Retinal pigment epithelial cell (primary cell): ENCODE measurements around the gene AMACR.

Experiments used
- DNase-seq: peaks from one replicate; pipeline ENCODE4 v3.0.0-alpha.2; 2010; ENCODE audit warnings: low read depth
- H3K4me3 ChIP-seq: 2 replicates; pipeline ENCODE4 v1.5.1; 2011; ENCODE audit warnings: mild to moderate bottlenecking, low read length, control low read depth, moderate library complexity
- TF ChIP-seq, protein P1 (sequence below): conservative IDR thresholded peaks from 2 replicates; pipeline ENCODE4 v1.5.1; 2011; ENCODE audit warnings: low read depth, low read length, control low read depth, inconsistent platforms

Gene AMACR

DNA sequence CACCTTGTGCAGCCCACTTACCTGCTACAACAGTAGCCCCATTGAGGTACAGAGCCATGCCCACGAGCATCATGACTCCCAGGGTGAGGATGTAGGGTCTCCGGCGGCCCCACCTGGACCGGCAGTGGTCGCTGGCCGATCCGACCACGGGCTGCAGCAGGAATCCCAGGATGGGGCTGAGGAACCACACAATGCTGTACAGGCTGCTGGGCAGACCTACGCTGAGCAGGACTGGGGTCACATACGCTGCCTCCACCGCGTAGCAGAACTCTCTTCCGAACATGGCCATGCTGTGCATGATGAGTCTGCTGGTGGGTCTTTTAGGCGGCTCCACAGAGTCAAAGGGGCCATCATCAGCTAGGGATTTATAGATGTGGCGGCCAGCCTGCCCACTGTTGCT is 23.7 kb downstream of the AMACR start:
- TF ChIP-seq, protein P1, sequence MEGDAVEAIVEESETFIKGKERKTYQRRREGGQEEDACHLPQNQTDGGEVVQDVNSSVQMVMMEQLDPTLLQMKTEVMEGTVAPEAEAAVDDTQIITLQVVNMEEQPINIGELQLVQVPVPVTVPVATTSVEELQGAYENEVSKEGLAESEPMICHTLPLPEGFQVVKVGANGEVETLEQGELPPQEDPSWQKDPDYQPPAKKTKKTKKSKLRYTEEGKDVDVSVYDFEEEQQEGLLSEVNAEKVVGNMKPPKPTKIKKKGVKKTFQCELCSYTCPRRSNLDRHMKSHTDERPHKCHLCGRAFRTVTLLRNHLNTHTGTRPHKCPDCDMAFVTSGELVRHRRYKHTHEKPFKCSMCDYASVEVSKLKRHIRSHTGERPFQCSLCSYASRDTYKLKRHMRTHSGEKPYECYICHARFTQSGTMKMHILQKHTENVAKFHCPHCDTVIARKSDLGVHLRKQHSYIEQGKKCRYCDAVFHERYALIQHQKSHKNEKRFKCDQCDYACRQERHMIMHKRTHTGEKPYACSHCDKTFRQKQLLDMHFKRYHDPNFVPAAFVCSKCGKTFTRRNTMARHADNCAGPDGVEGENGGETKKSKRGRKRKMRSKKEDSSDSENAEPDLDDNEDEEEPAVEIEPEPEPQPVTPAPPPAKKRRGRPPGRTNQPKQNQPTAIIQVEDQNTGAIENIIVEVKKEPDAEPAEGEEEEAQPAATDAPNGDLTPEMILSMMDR: no peak
- peak overlapping the region; percentile 81 for H3K4me3 ChIP-seq

DNA sequence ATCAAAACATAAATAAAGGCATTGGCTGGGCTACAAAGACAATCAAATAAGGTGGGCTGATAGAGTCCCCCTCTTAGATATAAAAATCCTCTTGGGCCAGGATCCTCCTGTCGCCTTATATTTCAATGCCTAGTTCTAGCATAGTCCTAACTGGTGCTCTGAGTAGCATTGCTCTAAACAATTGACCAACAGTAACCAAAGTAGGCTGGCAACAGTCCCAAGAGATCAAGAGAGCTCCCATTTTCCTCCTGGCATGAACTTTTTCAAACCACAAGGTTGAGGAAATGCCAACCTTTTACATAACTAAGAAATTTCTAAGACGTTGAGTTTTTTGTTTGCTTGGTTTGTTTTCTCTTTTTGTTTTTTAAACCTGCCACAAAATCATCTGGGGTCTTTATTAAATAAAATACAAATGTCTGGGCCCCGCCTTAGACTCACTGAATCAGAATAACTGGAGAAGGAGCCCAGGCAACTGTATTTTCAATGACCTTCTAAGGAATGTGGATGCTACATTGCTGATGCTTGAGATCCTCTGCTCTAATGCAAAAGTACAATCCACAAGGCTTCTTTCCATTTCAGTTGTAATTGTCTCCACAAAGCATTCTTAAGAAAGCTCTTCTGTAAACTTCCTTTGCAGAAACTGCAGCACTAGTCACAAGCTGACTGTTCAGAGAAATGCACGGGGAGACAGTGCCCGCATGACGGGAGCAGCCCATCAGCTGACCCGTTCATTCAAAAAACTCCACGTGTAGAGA is 26.3 kb downstream of the AMACR start:
- peak overlapping the region; percentile 15 for H3K4me3 ChIP-seq
- TF ChIP-seq, protein P1: no peak
- DNase-seq: peak; percentile 70

More for the DNA sequence above, 23.7 kb downstream of the AMACR start:
- no peak for DNase-seq

DNA sequence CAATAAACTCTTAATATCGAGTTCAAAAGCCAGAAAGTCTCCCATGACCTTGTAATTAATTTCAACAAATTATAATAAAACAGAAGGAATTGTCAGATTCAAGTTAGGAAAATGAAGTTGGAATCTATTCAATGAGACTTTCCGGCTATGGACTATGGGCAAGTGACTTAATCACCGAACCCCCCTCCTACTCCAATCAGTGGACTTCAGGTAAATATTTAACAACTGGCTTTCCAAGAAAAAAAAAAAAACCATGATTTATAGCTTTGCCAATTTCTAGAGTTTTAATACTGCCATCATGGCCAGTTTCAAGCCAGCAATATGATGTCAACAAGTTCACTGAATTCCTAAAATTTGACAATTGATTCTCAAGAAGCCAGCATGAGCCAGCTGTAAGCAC is 27.8 kb downstream of the AMACR start:
- TF ChIP-seq, protein P1: no peak
- no peak for DNase-seq
- H3K4me3 ChIP-seq: no peak overlapping the region

DNA sequence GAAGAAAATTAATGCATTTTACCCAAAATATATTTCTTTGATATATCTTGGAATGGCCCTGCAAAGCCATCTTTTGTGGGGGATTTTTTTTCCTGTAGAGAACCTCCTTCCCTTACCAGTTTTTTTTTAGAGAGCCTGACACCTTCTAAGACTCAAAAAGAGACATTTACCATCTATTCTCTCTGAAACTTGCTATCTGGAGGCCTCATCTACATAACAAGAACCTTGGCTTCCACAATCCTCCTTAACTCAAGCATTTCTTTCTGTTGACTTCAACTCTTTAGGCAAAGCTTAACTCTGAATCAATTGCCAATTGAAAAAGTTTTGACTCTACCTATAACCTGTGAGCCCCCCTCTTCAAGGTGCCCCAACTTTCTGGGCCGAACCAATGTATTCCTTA is 29.5 kb downstream of the AMACR start:
- no peak for DNase-seq
- TF ChIP-seq, protein P1: no peak
- no peak overlapping the region for H3K4me3 ChIP-seq

DNA sequence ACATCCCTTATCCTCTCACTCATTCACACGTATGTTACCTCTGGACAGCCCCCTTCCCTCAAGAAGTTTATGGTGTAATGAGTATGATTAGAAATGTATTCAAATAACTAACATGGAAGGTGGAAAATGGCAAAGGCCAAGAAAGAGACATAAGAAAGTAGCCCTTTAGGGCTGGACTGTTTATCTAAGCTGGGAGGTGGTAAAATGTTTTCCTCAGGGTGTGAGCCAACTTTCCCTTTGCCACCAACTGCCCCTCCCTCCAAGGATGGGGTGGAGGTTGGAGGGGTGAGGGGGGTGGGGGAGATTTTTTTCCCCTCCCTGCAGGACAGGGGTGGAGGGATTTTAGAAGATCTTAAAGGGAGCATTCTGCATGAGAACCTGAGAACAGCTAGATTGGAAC is 31.5 kb downstream of the AMACR start:
- no peak overlapping the region for H3K4me3 ChIP-seq
- TF ChIP-seq, protein P1: no peak
- no peak for DNase-seq

DNA sequence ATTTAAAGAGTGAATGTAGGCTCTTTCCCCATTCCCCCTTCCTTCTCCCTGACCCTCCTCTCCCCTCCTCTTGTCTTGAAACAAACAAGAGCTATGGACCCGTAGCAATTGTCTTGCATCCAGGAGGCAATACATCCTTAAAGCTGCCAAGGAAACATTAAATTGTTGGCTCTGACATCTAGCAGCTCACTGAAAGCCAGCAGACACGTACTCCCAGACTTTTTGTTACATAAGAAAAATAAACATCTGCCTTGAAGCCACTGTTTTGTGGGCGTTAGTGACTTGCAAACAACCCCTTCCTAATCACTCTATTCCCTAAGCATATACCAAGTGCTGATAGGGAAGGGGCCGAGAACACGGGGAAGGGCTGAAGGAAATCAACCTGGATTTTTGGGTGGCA is 32.0 kb downstream of the AMACR start:
- no peak for DNase-seq
- TF ChIP-seq, protein P1: no peak
- H3K4me3 ChIP-seq: no peak overlapping the region

DNA sequence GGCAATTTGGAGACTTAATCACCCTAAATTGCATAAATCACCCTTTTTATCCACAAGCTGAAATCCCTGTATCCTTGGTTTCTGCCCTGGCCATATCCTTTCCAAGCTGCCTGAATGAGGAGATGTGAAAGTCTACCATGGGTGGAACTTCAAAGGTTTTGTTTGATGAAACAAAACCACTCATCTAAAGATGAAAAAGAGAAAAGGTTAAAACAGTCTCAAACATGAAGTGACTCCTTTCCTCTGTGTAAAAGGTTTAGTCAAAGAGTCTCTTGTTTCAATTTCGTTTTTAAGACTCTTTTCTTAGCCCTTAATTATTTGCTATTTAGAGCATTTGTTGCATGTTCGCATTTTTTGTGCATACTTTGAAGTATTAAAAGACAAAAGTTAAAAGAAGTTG is 34.6 kb downstream of the AMACR start:
- no peak for DNase-seq
- TF ChIP-seq, protein P1: no peak
- no peak overlapping the region for H3K4me3 ChIP-seq
